Measurements from ENCODE around the gene SNX9. TPM values are rescaled to one million over a fixed set of nuclear protein-coding genes. Genes with fewer than 3 reads are reported as not detected.

Gene SNX9
- polyA plus RNA-seq, 1 donor (not counting 4 experiments of a cell fraction or from before 2014, with no cell fraction given), result 37.8 TPM

- Histone ChIP-seq H3K27ac (ENCODE audit: control insufficient read depth, insufficient read depth, low read length) (no peak overlapping the region), H3K9me3 (ENCODE audit: control insufficient read depth, low read depth, low read length) (no peaks in the 10 kb centered on the region), H2AFZ (ENCODE audit: control insufficient read depth, low read length) (no peak overlapping the region), H4K20me1 (ENCODE audit: control insufficient read depth, extremely low read depth, insufficient read depth, low read length) (no peaks in the 10 kb centered on the region), H3K79me2 (ENCODE audit: control insufficient read depth, insufficient read depth, low read length) (no peaks in the 10 kb centered on the region), H3K36me3 (ENCODE audit: control insufficient read depth in 2 of 2, extremely low read depth in 1 of 2, insufficient read depth in 2 of 2, low read length in 2 of 2) (peaks cover 37 to 52% of the 10 kb centered on the region in 2 experiments), H3K4me3 (ENCODE audit: control insufficient read depth in 2 of 3, extremely low read depth in 1 of 3, insufficient read depth in 2 of 3, low read depth in 1 of 3, low read length in 3 of 3) (no peak overlapping the region), H3K4me1 (ENCODE audit: control insufficient read depth, extremely low read depth, insufficient read depth, low read length) (no peaks in the 10 kb centered on the region), H3K9me1 (ENCODE audit: control insufficient read depth, extremely low read depth, insufficient read depth, low read length) (no peaks in the 10 kb centered on the region), H3K9ac (ENCODE audit: control insufficient read depth, extremely low read depth, insufficient read depth, low read length) (no peak overlapping the region), H3K27me3 (ENCODE audit: control insufficient read depth, extremely low read depth, insufficient read depth, low read length) (no peaks in the 10 kb centered on the region), H3K4me2 (ENCODE audit: control insufficient read depth, extremely low read depth, insufficient read depth, low read depth, low read length) (no peak overlapping the region)
- dilution Hi-C loops (cut with MboI; ENCODE audit: extremely low pct_ligation_motif_present, low sequenced_read_pairs), result no loop called here
- TF ChIP-seq EZH2 (IDR thresholded peaks at IDR 0.05; ENCODE audit: low read length), result no peak
- no peak for TF ChIP-seq CTCF (optimal IDR thresholded peaks at IDR 0.05 in 1 of 3, IDR thresholded peaks at IDR 0.05 in 1 of 3, conservative IDR thresholded peaks at IDR 0.05 in 1 of 3; ENCODE audit: extremely low read depth in 1 of 3, insufficient read depth in 2 of 3, low read length in 3 of 3)
- no peak for FAIRE-seq
- no peak for DNase-seq (ENCODE audit: low read depth, low spot score)
Observed at GRCh38 chr6:157943249-157943963, 120.4 kb downstream of the SNX9 start.

- Histone ChIP-seq H3K4me2 (ENCODE audit: control insufficient read depth, extremely low read depth, insufficient read depth, low read depth, low read length) (no peak overlapping the region), H2AFZ (ENCODE audit: control insufficient read depth, low read length) (no peak overlapping the region), H4K20me1 (ENCODE audit: control insufficient read depth, extremely low read depth, insufficient read depth, low read length) (no peaks in the 10 kb centered on the region), H3K9ac (ENCODE audit: control insufficient read depth, extremely low read depth, insufficient read depth, low read length) (no peak overlapping the region), H3K27ac (ENCODE audit: control insufficient read depth, insufficient read depth, low read length) (no peak overlapping the region), H3K36me3 (ENCODE audit: control insufficient read depth in 2 of 2, extremely low read depth in 1 of 2, insufficient read depth in 2 of 2, low read length in 2 of 2) (peaks cover 36 to 51% of the 10 kb centered on the region in 2 experiments), H3K4me3 (ENCODE audit: control insufficient read depth in 2 of 3, extremely low read depth in 1 of 3, insufficient read depth in 2 of 3, low read depth in 1 of 3, low read length in 3 of 3) (no peak overlapping the region), H3K9me1 (ENCODE audit: control insufficient read depth, extremely low read depth, insufficient read depth, low read length) (no peaks in the 10 kb centered on the region), H3K4me1 (ENCODE audit: control insufficient read depth, extremely low read depth, insufficient read depth, low read length) (no peaks in the 10 kb centered on the region), H3K9me3 (ENCODE audit: control insufficient read depth, low read depth, low read length) (no peaks in the 10 kb centered on the region), H3K79me2 (ENCODE audit: control insufficient read depth, insufficient read depth, low read length) (no peaks in the 10 kb centered on the region), H3K27me3 (ENCODE audit: control insufficient read depth, extremely low read depth, insufficient read depth, low read length) (no peaks in the 10 kb centered on the region)
- FAIRE-seq (no peak), DNase-seq (ENCODE audit: low read depth, low spot score) (no peak)
- dilution Hi-C loops (cut with MboI; ENCODE audit: extremely low pct_ligation_motif_present, low sequenced_read_pairs), result no loop called here
- TF ChIP-seq EZH2 (IDR thresholded peaks at IDR 0.05; ENCODE audit: low read length) (no peak), CTCF (optimal IDR thresholded peaks at IDR 0.05 in 1 of 3, IDR thresholded peaks at IDR 0.05 in 1 of 3, conservative IDR thresholded peaks at IDR 0.05 in 1 of 3; ENCODE audit: extremely low read depth in 1 of 3, insufficient read depth in 2 of 3, low read length in 3 of 3) (no peak)
Observed at GRCh38 chr6:157943964-157944283, 120.9 kb downstream of the SNX9 start.
